SH-SY5Y (cell line): ENCODE results near the gene GGPS1.

Experiments used
- GATA2 ChIP-seq: IDR thresholded peaks from 2 replicates; pipeline ENCODE4 v1.6.1; 2011; ENCODE audit warnings: mild to moderate bottlenecking, low read depth, low read length
- GATA3 ChIP-seq: IDR thresholded peaks from 2 replicates; pipeline ENCODE4 v1.6.1; 2011; ENCODE audit warnings: low read depth, mild to moderate bottlenecking, low read length, moderate library complexity

The GGPS1 gene

DNA sequence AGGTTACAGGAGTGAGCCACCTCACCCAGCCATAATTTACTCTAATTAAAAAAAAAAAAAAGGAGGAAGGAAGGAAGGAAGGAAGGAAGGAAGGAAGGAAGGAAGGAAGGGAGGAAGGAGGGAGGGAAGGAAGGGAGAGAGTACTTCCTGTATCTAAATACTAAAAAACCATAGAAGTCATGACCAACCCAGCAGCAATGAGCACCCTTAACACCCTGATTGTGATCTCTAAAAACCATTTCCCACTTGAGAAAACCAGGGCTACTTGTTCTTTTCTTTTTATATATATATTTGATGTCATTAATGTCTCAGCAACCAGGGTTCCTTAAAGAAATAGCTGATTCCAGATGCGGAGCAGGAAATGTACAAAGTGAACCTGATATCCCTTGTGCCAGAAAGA is 31.6 kb upstream of the GGPS1 start:
- TF ChIP-seq GATA2 (no peak), GATA3 (no peak)

- TF ChIP-seq GATA2, result no peak
- no peak for TF ChIP-seq GATA3
Measured at GRCh38 chr1:235297579-235297978, 30.8 kb upstream of the GGPS1 start.

DNA sequence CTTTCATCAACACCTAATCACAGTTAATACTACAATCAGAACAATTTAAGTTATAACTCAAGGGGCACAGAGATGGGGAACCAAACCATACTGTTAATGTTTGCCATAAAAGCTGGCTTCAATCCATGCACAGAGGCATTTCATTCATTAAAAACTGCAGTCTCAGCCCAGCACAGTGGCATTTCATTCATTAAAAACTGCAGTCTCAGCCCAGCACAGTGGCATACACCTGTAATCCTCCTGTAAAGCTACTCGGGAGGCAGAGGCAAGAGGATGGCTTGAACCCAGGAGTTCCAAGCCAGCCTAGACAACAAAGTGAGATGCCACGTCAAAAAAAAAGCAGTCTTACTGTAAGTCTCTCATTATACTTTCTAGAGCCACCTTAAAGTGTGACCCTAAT is 29.6 kb upstream of the GGPS1 start:
- no peak for TF ChIP-seq GATA2
- TF ChIP-seq GATA3, result no peak

DNA sequence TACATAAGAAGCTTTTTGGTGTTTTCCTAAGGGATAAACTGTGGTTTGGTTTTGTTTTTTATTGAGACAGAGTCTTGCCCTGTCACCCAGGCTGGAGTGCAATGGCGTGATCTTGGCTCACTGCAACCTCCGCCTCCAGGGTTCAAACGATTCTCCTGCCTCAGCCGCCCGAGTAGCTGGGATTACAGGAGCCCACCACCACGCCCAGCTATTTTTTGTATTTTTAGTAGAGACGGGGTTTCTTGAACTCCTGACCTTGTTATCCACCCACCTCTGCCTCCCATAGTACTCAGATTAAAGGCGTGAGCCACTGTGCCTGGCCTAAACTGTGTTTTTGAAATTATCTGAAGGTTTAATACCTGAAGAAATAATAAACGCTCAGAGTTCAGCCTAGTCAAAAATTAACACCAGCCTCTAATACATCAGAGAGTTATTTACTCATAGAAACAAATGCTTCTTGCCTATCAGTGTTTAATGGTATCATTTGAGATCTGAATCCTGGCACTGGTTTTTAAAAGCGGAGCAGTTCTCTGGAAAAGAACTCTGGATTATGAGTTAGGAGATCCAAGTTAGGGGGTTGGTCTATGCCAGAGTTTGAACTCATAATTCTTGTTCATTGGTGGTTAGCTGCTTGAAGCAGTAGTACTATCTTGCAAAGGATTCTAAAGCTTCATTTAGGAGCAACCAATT is 29.1 kb upstream of the GGPS1 start:
- no peak for TF ChIP-seq GATA2
- no peak for TF ChIP-seq GATA3

DNA sequence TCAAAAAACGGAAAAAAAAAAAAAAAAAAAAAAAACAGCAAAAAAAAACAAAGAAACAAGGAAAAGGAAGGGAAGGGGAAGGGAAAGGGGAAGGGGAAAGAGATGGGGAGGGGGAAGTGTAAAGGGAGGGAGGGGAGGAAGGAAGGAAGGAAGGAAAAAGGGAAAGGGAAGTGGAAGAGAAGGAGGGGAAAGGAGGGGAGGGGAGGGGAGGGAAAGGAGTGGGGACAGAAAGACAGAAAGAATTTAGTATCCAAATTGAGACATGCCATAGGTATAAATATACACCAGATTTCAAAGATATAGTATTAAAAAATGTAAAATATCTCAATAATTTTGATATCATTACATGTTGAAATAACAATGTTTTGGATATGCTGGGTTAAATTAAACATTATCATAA is 26.2 kb upstream of the GGPS1 start:
- TF ChIP-seq GATA2 (no peak), GATA3 (no peak)

DNA sequence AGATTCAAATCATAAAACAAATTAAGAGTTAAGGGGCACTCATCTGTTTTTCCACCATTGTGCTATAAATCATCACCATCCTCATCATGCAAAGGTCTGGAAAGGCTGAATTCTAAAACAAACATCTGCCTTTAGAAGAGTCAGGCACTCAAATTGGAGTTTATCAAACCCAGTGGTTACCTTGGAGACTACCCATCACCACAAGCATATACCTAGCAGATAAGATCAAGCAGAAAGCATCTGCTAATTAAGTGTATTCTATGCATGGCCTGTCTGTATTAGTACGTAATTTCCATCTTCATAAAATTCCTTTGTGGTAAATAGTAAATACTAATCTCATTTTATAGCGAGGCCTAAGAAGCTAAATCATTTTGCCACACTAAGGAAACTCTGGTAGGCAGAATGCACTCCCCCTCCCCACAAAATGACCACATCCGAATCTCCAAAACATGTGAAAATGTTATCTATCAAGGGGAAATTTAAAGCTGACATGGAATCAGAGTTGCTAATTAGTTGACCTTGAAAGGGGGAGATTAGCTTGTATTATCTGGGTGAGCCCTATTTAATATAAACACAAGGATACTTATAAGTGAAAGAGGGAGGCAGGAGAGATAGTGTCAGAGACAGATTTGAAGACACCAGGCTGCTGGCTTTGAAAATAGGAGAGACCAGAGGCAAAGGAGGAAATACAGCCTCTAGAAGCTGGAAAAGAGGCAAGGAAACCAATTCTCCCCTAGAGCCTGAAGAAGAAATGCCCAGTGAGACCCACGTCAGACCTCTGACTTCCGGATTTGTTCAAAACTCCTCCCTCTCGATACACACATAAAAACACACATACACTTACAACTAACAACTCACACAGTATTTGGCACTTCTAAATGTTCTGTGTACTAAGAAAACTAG is 23.6 kb upstream of the GGPS1 start:
- TF ChIP-seq GATA2, result peak; percentile 91
- peak; percentile 95 for TF ChIP-seq GATA3

DNA sequence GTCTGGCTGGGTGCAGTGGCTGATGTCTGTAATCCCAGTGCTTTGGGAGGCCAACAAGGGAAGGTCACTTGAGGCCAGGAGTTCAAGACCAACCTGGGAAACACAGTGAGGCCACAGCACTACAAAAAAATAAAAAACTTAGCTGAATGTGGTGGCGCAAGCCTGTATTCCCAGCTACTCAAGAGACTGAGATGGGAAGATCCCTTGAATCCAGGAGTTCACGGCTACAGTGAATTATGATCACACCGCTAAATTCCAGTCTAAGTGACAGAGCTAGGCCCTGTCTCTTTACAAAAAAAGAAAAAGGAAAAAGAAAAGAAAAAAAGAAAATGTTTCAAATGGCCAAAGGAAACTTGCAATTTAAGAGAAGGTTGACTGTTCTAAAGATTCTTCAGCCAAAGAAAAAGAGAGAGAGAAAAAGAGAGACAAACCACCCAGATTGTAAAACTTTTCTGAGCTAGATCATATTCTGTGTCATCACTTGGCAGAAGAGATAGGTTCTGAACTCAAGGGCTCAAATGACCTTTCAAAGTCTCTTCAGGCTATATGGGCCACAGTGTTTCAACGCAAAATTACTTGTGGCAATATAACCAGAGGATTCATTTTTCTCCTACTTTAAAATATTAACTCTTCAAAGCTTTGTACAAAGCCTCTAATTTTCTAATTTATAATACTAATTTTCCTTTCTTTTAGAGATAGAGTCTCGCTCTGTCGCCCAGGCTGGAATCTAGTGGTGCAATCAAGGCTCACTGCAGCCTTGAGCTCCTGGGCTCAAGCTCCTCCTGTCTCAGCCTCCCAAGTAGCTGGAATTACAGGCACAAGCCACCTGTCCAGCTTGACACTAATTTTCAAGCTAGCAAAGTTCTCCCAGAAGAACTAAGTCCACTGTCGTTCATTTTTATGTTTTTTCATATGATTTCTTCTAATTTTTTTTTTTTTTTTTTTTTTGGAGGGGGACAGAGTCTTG is 20.9 kb upstream of the GGPS1 start:
- TF ChIP-seq GATA2 (no peak), GATA3 (no peak)

GRCh38 chr1:235313262-235313661 is 15.1 kb upstream of the GGPS1 start:
- TF ChIP-seq GATA2 (no peak), GATA3 (no peak)

- TF ChIP-seq GATA3, result no peak
- no peak for TF ChIP-seq GATA2
Measured at GRCh38 chr1:235313931-235314678, 14.3 kb upstream of the GGPS1 start.

GRCh38 chr1:235315173-235315572 is 13.2 kb upstream of the GGPS1 start:
- TF ChIP-seq GATA3, result no peak
- TF ChIP-seq GATA2, result no peak

- no peak for TF ChIP-seq GATA3
- no peak for TF ChIP-seq GATA2
Measured at GRCh38 chr1:235315735-235316134, 12.6 kb upstream of the GGPS1 start.

DNA sequence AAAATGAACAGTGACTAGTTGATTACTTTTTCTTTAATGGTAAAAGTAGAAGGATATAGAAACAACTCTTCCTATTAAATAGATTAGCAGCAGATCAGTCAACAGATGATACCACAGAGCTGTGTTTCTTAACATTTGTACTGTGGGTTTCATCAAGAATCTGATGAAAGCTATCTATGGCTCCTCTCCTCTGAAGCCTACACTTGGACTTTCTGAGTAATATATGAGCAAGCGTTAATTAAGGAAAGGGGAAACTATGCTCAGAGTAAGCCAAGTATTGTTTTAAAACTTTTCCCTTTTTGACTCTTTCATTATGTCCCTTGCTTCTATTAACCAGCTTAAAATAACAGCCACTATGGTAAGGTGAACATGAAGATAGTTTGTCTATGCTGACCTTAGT is 11.2 kb upstream of the GGPS1 start:
- no peak for TF ChIP-seq GATA3
- TF ChIP-seq GATA2, result no peak

GRCh38 chr1:235319255-235319654 is 9.1 kb upstream of the GGPS1 start:
- TF ChIP-seq GATA2 (no peak), GATA3 (no peak)
